Stimulated activated CD4-positive, alpha-beta T cell treated with anti-CD3 and anti-CD28 coated beads, Interleukin-12 subunit alpha, Interleukin-12 subunit beta, amount 100 ng/mL, for 48 hours (primary cell): ENCODE measurements around the gene TRIM9.
A peak's percentile ranks its signal among the peaks of the same experiment; 100 is the strongest.

Experiments
- DNase-seq, 3 donors: peaks; one replicate each; pipeline ENCODE4 v3.0.0-alpha.2; 2020; ENCODE audit warnings: low read depth in 2 of 3, low spot score in 1 of 3

The TRIM9 gene

DNA sequence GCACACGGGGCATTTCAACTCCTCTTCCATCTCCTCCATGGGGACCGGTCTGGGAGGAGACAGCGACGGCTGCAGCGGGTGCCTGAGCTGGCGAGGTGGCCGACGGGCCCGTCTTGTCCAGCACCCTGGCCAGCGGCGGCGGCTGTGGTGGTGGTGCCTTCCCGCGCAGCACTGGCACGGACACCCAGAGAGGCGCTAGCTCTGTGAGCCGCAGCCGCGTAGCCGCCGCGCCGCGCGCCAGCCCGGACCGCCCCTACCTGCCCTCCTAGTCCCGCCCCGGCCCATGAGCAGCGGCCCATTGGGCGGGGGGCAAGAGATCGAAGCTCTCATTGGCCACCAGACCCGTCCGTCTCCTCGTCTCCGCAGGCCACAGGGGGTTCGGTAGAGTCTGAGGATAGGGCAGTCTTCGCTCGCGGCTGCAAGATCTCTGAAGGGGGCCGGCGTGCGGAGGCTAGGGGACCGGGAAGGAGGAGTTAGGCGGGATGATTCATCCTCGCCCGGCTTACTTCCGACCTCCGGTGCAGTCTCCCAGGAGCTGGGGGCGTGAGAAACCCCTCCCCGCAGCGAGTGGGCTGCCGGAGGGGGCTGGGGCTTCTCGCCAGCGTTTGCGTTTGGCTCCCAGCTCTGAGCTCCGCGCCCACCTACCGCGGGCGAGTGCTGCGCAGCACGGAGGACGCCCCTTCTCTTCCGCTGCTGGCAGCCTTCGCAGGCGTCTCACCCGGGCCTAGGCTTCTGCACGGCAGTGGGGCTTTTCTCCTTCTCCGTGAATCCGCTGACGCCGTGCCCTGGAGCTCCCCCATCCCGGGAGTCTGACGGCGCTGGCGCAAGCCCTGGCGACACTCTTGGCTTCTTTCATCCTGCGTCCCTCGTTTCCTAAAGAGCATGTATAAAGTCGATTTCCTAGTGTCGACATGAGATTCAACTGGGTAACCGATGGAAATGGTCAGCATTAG, at the start of gene TRIM9:
TRIM9 (minus strand) TSS at position 205 of the 953 bp plus-strand sequence; CDS start at position 39, 166 bp downstream.
- peak; percentile 87 to 93 (median 88) for DNase-seq

DNA sequence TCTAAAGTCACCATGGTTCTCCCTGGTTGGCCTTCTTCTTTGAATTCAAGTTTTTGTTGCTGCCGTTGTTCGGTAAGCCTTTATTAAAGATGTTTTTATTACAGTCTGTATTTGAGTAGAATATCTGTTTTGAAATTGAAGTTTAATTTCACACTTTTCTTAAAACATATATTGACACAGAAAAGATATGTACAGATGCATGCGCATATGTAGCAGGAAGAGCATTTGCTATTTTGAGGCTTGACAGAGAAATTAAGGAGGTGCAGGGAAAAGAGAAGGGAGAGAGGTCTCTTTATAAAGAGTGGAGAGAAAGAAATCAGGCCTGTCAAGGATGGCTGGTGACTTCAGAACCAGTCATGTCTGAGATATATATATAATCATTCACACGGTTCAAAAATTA, 46.0 kb upstream of the TRIM9 start:
- no peak for DNase-seq

DNA sequence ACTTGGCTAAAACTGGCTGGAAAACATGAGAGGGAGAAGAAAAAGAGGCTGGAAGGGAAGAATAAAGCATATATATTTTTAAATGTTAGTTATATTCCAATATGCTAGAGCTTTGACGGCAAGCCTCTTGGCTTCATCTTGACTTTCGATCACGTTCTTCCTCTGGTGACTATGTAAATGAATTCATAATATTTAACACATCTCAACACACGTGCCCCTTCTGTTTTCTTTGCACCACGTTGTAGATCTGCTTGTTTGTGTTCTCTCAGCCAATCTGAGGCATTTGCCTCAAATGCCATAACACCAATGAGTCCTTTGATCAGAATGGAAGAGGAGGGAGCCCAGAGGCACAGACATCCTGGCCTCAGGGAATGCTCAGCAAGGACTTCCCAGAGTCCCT, 45.4 kb upstream of the TRIM9 start:
- DNase-seq: no peak

- no peak for DNase-seq
Observed at GRCh38 chr14:51139121-51139681, 44.3 kb upstream of the TRIM9 start.

- DNase-seq: no peak
Observed at GRCh38 chr14:51138404-51139103, 43.6 kb upstream of the TRIM9 start.

DNA sequence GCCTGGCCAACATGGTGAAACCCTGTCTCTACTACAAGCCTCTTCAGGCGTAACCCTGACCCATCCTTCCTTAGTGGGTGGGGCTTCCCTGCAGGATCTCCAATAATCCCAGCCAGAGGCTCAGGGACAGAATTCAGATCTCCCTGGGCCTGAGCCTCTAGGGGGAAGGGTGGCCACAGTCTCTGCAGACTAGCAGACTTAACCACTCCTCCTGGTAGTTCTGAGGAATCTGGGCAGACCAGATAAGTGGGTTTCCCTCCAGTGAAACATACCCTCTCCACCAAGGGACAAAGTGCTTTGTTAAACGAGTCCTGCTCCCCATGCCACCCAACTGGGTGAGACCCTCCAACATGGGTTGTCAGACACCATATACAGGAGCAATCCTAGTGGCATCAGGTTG, 36.6 kb upstream of the TRIM9 start:
- no peak for DNase-seq

- DNase-seq: no peak
Observed at GRCh38 chr14:51129130-51129529, 34.2 kb upstream of the TRIM9 start.

DNA sequence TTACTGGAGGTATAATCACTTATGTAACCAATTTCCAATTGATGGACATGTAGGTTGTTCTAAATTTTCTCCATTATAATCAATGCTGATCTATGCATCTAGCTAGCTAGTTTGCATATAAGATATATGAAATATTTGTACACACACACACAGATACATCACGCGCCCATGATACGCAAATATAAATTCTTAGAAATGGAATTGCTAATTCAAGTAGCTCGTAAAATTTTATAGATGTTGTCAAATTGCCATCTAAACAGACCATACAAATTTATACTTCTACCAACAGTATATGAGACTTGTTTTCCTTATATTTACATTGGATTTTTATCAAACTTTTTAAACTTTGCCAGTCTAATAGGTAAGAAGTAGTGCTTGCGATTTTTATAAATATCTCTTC, 29.1 kb upstream of the TRIM9 start:
- no peak for DNase-seq

- DNase-seq: no peak
Observed at GRCh38 chr14:51121096-51121495, 26.2 kb upstream of the TRIM9 start.

GRCh38 chr14:51119411-51120051, 24.6 kb upstream of the TRIM9 start:
- DNase-seq: no peak

DNA sequence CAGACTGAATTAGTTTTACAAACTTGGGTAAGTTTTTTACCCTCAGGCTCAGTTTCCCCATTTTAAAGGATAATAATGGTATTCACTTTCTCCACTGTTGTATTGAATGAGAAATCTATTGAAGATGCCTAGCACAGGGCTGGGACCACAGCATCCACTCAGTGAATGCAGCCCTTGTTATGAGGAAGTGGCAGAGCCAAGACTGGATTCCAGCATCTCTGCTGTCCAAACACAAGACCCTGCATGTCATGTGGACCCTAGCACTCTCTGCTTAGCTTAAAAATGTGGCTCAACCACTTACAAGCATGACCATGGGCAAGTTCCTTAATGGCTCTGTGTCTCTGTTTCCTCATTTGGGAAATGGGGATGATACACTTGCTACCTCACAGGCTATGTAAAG, 24.1 kb upstream of the TRIM9 start:
- no peak for DNase-seq

- DNase-seq: no peak
Observed at GRCh38 chr14:51117593-51117992, 22.7 kb upstream of the TRIM9 start.

GRCh38 chr14:51116682-51117081, 21.8 kb upstream of the TRIM9 start:
- DNase-seq: no peak

GRCh38 chr14:51109651-51110050, 14.7 kb upstream of the TRIM9 start:
- no peak for DNase-seq

GRCh38 chr14:51107801-51108200, 12.9 kb upstream of the TRIM9 start:
- no peak for DNase-seq

DNA sequence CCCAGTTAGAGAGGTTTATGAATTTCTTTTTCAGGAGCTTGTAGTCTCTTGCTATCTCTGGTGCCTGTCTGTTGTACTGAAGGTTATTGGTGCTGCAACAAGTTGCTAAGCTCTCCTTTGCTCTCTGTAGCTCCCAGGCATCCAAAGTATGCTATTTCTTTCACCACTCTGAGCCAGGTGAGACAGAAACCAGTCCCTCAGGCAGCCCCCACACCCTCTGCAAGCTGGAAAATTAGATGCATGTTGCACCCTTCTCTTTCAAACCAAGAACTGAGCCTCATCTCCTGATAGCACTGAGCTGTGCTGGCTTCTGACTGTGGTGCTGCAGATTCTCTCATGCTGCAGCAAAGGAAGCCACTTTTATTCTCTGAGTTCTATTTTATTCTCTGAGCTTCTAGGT, 9.6 kb upstream of the TRIM9 start:
- DNase-seq: no peak

- DNase-seq: no peak
Observed at GRCh38 chr14:51097287-51097686, 2.4 kb upstream of the TRIM9 start.

DNA sequence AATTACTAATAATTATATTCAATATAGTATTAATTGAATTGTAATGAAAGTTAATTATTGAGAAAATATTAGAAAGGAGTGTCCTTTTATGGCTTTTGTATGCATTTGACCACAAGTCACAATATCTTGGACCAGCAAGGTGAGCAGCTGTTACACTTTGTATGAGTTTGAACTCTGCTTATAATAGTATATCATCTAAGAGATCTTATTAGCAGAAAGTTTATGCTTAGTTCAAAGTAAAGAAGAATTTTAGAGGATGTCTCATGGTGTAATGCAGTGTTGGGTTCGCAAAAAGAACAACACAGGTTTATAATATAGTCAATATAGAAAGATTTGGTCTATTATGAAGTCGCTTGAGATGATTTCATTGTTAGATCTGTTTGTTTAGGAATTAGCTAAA, 2.0 kb upstream of the TRIM9 start:
- no peak for DNase-seq

GRCh38 chr14:51095854-51096823, 1.2 kb upstream of the TRIM9 start:
- peak in 1 of 3 donors; percentile 6 for DNase-seq

DNA sequence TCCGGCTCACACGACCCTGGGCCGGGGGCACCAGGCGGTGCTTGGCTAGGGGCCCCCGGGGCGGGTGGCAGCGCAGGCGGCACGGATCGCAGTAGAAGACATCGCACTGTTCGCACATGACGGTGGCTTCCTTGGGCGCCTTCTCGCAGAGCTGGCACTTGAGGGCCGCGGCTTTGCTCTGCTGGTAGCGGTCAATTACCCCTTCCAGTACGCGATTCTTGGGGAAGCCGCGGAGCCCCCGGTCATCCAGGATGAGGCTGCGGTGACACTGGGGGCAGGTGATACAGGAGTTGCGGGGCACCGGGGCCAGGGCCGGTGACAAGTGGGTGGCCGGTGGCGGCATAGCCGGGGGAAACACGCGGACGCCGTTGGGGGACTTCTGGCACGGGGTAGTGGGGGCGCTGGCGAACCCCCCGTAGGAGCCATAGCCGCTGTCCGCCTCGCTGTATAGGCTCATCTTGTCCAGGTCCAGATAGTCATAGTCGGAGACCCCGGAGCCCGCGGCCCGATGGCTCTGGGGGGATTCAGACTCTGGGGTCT, 553 bp downstream of the TRIM9 start:
- peak in 1 of 3 donors; percentile 12 for DNase-seq
